ENCODE measurements around the gene PARN.

The PARN gene

DNA sequence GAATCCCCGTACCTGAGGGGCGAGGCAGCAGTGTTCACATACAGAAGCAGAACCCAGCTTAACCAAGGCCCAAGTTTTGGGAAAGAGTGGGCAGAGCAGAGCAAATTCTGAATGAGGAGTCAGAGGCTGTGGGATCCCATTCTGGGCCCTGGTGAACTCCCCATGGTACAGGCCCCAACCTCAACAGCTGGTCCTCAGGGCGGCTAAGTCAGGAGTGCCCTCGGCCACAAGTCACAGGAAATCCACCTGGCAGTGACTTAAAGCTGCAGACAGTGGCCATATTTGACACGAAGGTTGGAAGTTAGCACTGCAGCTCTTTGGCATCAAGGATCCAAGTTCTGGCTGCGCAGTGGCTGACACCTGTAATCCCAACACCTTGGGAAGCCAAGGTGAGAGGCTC, 237.1 kb downstream of the PARN start:
- no peak for DNase-seq

DNA sequence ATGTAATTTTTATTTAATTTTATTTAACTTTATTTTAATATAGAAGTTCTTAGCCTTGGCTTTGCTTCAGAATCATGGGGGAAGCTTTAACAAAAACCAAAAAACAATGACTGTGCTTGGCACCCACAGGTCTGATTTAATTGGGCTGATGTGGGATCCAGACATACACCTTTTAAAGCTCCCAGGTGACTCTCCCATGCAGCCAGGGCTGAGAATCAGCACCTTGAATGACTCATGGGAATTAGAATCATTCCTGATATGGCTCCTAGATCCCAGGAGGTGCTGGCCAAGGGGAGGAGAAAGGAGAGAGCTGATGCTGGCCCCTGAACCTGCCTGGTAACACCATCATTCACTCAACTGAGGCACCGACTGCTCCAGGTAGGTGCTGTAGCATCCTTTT, 240.7 kb downstream of the PARN start:
- DNase-seq = no peak

DNA sequence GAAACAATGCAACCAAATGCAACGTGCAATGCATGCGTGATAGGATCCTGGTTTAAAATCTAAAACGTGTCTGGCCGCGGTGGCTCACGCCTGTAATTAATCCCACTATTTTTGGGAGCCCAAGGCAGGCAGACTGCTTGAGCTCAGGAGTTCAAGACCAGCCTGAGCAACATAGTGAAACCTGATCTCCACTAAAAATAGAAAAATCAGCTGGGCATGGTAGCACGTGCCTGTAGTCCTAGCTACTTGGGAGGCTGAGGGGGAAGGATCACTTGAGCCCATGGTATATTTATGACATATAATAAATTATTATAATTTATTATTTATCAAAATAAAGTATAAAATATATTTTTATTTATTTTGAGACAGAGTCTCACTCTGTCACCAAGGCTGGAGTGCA, 241.8 kb downstream of the PARN start:
- no peak for DNase-seq

DNA sequence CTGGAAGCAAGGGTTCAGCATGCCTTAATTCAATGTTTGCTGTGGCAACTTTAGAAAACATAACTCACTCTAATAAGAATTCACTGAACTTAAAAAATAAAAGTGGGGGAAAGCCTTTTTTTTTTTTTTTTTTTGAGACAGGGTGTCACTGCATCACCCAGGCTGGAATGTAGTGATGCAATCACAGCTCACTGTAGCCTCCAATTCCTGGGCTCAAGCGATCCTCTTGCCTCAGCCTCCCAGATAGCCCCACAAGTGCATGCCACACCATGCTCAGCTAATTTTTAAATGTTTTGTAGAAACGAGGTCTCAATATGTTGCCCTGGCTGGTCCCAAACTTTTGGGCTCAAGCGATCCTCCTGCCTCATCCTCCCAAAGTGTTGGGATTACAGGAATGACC, 243.9 kb downstream of the PARN start:
- no peak for DNase-seq
